ENCODE results near the gene SH3PXD2A. TPM values are rescaled to one million over a fixed set of nuclear protein-coding genes. Genes with fewer than 3 reads are reported as not detected.

Gene SH3PXD2A
- total and polyA plus RNA-seq, 2 of the 4 experiments (the other 2 are of a cell fraction) = 6.3 to 23.0 TPM

GRCh38 chr10:103795634-103796270 lies 59.6 kb downstream of the SH3PXD2A start:
- Histone ChIP-seq H2BK20ac (ENCODE audit: low read depth, low read length) (no peak overlapping the region), H3K9me1 (ENCODE audit: insufficient read depth, low read length) (peaks cover 15% of the 10 kb centered on the region), H3K56ac (ENCODE audit: extremely low read depth, insufficient read depth, low read length) (no peak overlapping the region), H2AK5ac (ENCODE audit: low read depth, low read length) (no peak overlapping the region), H2BK120ac (ENCODE audit: low read depth, low read length) (no peak overlapping the region), H3K4ac (ENCODE audit: low read depth, low read length) (no peak overlapping the region), H3K14ac (replicated peaks; ENCODE audit: low read depth, low read length) (no peak overlapping the region), H3K36me3 (ENCODE audit: control insufficient read depth, insufficient read depth, low read length) (peaks cover 2% of the 10 kb centered on the region; the same call in 1 of the 2 replicates), H2BK5ac (ENCODE audit: low read depth, low read length, poor library complexity, severe bottlenecking) (no peak overlapping the region), H3K4me1 (ENCODE audit: control insufficient read depth, insufficient read depth, low read length) (peaks cover 13% of the 10 kb centered on the region), H4K91ac (ENCODE audit: insufficient read depth, low read depth, low read length) (no peak overlapping the region), H2BK15ac (ENCODE audit: low read depth, low read length) (no peak overlapping the region), H3K4me3 (ENCODE audit: insufficient read depth, low read depth, low read length) (no peak overlapping the region), H3K27ac (ENCODE audit: insufficient read depth, low read length) (no peak overlapping the region), H3K79me1 (ENCODE audit: low read depth in 1 of 2, low read length in 2 of 2) (peaks cover 0 to 3% of the 10 kb centered on the region in 2 experiments; a peak in 1 of 4 replicates), H3K27me3 (ENCODE audit: control insufficient read depth, insufficient read depth, low read length) (no peaks in the 10 kb centered on the region), H4K5ac (ENCODE audit: low read depth, low read length) (no peak overlapping the region), H4K20me1 (ENCODE audit: insufficient read depth, low read length) (peaks cover 5% of the 10 kb centered on the region; the same call in 1 of the 2 replicates), H3K9ac (ENCODE audit: low read depth, low read length) (no peak overlapping the region), H3K23ac (ENCODE audit: low read depth, low read length) (no peak overlapping the region), H3K9me3 (ENCODE audit: control insufficient read depth, insufficient read depth, low read length) (no peaks in the 10 kb centered on the region), H3K4me2 (ENCODE audit: low read depth, low read length) (no peak overlapping the region), H2AK9ac (replicated peaks; ENCODE audit: low read depth, low read length, poor library complexity) (no peak overlapping the region), H3K18ac (ENCODE audit: low read depth, low read length) (no peak overlapping the region), H4K8ac (ENCODE audit: low read depth in 2 of 2, low read length in 2 of 2) (no peak overlapping the region), H2AFZ (replicated peaks; ENCODE audit: low read length, poor library complexity) (no peak overlapping the region)
- BruUV-seq (replicated peaks) = no TSS peak
- POLR2A ChIA-PET (ENCODE audit: unreplicated experiment) = interaction anchor here (0.6 kb wide), 1 partner anchor 15 kb away, joined by 3 read pairs; no protein-coding TSS in a partner anchor
- dilution Hi-C loops (cut with HindIII; ENCODE audit: low sequenced_read_pairs, unreplicated experiment) = no loop called here
- no peak for ATAC-seq (ENCODE audit: low read depth)
- intact Hi-C loops (cut with micrococcal nuclease) = no loop called here
- DNase-seq = no peak
- CTCF ChIA-PET = interaction anchor here (1.0 kb wide), 1 partner anchor 71 kb away, joined by 6 read pairs; no protein-coding TSS in a partner anchor
- no CpG with 5 or more reads among the region's 4 CpGs for WGBS, 2 experiments (ENCODE audit: extremely low coverage in 2 of 2, insufficient read length in 1 of 2)
- in situ Hi-C loops (cut with MboI; ENCODE audit: low sequenced_read_pairs) = no loop called here
- TF ChIP-seq CEBPB (IDR thresholded peaks at IDR 0.05; ENCODE audit: low read depth, low read length) (no peak), MAFK (IDR thresholded peaks at IDR 0.05; ENCODE audit: low read depth, low read length) (no peak), POLR2A (IDR thresholded peaks at IDR 0.05; ENCODE audit: low read depth, low read length) (no peak), FOS (IDR thresholded peaks at IDR 0.05; ENCODE audit: low read depth, low read length) (no peak), CHD1 (IDR thresholded peaks at IDR 0.05; ENCODE audit: low read depth, low read length) (no peak), MAZ (IDR thresholded peaks at IDR 0.05; ENCODE audit: borderline replicate concordance, low read depth, low read length) (no peak), BHLHE40 (IDR thresholded peaks at IDR 0.05; ENCODE audit: low read depth, low read length) (no peak), ELK1 (IDR thresholded peaks at IDR 0.05; ENCODE audit: borderline replicate concordance, low read depth, low read length) (no peak), SMC3 (IDR thresholded peaks at IDR 0.05; ENCODE audit: low read depth, low read length) (no peak), RFX5 (IDR thresholded peaks at IDR 0.05; ENCODE audit: low read depth, low read length) (no peak)
